ACHN (cell line): ENCODE measurements around the gene CLEC4F.
"Not testable (repeated sequence)": the region's sequence is repeated elsewhere in the genome, so short reads cannot be mapped to it uniquely, and the experiment has no call there.

Experiments used
- DNase-seq: peaks from one replicate; pipeline ENCODE4 v3.0.0-alpha.2; 2015
- in situ Hi-C: cut with HindIII; loops from 2 replicates; pipeline ENCODE4 v1.10.0; 2017; ENCODE audit warnings: low sequenced_read_pairs, low pct_ligation_motif_present, low pct_unique_long_range_greater_than_20kb

Gene CLEC4F

GRCh38 chr2:70828914-70829824 is 8.8 kb upstream of the CLEC4F start:
- DNase-seq = no peak

GRCh38 chr2:70828115-70828514 is 7.7 kb upstream of the CLEC4F start:
- no peak for DNase-seq
- in situ Hi-C loops = no loop called here

More at GRCh38 chr2:70828914-70829824, 8.8 kb upstream of the CLEC4F start:
- in situ Hi-C loops = no loop called here

GRCh38 chr2:70827388-70827787 is 7.0 kb upstream of the CLEC4F start:
- no peak for DNase-seq
- in situ Hi-C loops = no loop called here

DNA sequence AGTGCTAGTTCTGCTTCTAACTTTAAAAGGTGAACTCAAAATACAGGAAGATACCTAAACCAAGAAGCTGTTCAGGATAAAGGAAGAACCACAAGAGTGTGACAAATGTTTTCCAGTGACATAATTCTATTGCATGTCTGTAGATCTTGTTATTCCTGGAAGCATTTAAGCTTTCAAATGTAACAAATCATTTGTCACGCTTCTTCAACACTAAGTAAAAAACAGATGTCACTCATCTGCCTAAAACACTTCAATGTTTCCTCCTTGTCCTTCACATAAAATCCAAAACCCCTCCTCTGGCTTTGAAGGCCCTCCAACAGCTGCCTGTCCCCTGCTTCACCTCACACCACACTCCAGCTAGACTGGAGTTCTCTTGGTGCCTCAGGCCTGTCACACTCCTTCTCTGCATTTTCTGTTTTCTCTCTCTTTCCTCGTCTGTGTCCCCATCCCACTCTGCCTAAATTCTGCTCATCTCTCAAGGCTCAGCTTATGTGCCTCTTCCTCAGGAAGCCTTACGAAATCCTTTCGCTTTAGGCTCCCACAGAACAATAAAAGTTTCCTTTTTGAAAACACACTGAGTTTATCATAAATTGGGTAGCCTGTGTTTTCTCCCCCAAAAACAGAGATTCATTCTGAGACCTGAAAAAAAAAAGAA is 6.4 kb upstream of the CLEC4F start:
- DNase-seq = no peak

DNA sequence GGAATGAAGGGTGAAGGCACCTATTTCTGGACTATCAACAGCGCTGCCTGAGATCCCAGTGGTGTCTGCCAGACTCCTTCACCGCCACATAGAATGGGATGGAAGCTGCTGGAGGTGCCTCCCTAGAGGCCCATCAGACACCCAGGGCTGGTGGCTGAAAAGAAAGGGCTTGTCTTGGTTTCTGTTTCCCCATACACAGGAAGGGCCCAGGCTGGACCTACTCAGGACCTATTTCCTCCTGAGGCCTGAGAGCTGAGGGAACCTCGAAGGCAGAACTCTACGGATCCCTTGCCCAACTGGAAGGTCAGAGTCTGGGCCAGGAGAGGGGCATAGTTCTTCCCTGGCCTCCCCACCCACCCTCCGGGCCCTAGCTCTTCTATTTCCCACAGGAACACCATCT is 2.9 kb upstream of the CLEC4F start:
- in situ Hi-C loops = no loop called here
- DNase-seq = no peak

More for the DNA sequence above, 6.4 kb upstream of the CLEC4F start:
- in situ Hi-C loops = no loop called here

DNA sequence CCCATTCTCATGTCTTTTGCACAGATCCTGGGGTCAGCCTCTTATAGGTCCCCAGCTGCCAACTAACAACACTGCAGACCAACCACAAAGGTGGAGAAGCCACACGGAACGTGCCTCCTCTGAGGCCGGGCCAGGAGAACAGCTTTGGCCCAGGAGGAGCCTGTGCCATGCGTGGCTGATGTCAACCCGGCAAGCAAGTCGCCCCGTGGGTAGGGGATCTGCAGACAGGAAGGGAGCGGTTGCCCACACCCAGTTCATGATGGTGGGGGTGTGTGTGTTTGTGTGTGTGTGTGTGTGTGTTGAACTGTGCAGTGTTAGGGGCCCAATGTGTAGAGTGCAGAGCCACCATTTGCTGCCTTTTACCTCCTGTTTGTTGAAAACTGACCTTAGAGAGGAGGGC is 2.4 kb upstream of the CLEC4F start:
- no peak for DNase-seq
- in situ Hi-C loops = no loop called here

- DNase-seq = no peak
- in situ Hi-C loops = no loop called here
Observed at GRCh38 chr2:70817284-70817954, 3.0 kb downstream of the CLEC4F start.

DNA sequence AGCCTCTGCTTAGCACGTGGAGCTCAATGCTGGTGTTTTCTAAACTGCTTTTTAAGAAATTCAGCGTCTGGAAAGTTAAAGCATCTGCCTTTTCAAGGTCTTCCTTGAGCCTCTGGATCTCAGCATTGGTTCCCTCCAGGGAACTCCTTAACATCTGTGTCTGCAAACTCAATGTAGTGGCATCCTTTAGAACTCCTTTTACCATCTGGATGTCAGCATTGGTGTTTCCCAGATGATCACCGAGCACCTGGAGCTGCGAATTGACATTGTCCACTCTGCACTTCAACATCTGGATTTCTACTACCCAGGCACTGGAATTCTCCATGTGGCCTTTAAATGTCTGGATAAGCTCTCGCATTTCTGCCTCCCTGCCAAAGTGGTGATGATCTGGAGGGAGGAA is 3.7 kb downstream of the CLEC4F start:
- DNase-seq = no peak
- in situ Hi-C loops = no loop called here

DNA sequence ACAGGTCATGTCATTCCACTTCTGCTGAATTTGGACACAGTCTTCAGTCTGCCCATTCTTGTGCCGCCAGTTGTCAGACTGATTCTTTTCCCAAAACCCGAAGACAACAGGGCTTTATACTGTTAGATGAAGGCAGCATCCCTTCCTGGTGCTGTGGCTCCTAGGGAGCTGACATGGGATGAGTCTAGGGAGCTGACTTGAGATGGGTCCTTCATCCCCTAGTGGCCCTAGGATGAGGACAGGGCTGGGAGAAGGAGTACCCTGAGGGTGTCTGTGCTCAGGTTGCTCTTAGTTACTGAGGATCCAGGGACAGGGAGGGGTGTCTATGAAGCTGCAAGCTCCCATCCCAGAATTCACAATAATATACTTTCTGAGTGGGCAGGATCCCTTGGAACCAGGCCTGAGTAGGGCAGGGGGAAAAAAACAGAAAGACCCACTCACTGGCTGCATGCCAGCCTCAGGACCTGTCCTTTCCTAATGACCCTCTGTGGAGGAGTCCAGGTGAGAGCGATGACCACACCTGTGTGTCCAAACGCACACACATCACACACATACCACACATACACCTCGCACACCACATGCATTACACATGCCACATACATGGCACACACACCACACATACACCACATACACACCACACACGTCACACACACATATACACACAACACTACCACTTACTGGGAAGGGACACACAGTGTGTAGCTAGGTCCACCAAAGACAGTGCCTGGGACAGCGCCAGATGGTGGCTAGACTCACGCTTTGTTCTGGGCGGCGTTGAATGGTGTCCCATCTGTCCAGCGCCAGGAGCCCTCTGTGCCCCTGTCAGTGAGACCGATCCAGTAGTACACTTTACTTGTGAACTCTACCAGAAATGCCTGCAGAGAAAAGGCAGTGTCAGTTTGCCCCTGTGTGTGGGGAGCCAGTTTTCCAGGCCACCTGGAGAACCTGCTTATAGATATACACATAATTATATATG is 11.1 kb downstream of the CLEC4F start:
- in situ Hi-C loops = no loop called here
- DNase-seq = no peak

- no peak for DNase-seq
- in situ Hi-C loops = no loop called here
Observed at GRCh38 chr2:70807828-70808118, 12.6 kb downstream of the CLEC4F start.

DNA sequence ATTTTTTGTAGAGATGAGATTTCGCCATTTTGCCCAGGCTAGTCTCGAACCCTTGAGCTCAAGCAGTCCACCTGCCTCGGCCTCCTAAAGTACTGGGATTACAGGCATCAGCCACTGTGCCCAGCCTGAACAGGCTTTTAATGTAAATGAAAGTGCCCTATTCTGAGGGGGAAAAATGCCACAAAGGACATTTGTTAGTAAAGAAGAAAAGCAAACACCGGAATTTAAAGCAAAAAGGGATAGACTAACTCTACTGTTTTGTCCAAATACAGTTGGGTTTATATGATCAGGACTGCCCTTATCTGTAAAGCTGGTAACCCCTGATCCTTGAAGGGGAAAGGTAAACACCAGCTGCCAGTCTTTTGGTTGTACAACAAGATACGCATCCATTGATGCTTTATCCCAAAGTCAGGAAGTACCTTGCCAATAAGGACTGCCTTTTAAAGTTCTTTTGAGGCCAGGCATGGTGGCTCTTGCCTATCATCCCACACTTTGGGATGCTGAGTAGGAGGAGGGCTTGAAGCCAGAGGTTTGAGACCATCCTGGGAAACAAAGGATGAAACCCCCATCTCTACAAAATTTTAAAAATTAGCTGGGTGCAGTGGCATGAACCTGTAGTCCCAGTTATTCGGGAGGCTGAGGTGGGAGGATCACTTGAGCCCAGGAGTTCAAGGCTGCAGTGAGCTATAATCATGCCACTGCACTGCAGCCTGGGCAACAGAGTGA is 13.1 kb downstream of the CLEC4F start:
- no peak for DNase-seq
- in situ Hi-C loops = no loop called here

DNA sequence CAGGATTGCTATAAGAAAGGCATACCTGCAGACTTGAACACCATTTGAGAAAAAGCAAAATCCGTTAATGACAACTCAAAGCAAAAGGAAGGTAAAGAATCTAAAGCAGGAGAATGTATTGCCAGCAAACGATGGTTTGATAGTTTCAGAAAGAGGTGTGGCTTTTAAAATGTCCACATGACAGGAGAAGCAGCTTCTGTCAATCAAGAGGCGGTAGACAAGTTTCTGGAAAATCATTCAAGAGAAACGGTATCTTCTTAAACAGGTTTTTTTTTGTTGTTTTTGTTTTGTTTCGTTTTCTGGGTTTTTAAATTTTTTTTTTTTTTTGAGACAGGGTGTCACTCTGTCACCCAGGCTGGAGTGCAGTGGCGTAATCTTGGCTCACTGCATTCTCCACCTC is 13.8 kb downstream of the CLEC4F start:
- in situ Hi-C loops = no loop called here
- DNase-seq = no peak

DNA sequence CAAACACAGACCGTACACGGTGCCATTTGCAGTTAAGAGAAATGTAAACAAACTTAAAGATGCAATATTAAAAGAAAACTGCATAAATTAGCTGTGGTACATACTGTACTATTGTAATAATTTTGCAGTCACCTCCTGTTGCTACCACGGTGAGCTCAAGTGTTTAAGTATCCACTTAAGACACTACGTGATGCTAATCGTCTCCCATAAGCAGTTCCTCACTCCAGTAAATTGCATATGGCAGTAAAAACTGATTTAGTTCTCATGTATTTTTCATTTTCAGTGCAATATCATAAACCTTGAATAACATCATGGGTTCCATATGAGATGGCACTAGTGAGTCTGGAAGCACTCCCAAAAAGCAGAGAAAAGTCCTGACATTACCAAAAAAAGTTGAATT is 14.4 kb downstream of the CLEC4F start:
- in situ Hi-C loops = no loop called here

GRCh38 chr2:70801607-70802263 is 18.7 kb downstream of the CLEC4F start:
- in situ Hi-C loops = no loop called here
- DNase-seq = no peak

More for the DNA sequence above, 14.4 kb downstream of the CLEC4F start:
- DNase-seq = no peak

- in situ Hi-C loops = loop anchor here (25.0 kb wide), 1 partner anchor 112 kb away; no protein-coding TSS in a partner anchor
- no peak for DNase-seq
Observed at GRCh38 chr2:70799706-70800105, 20.7 kb downstream of the CLEC4F start.

DNA sequence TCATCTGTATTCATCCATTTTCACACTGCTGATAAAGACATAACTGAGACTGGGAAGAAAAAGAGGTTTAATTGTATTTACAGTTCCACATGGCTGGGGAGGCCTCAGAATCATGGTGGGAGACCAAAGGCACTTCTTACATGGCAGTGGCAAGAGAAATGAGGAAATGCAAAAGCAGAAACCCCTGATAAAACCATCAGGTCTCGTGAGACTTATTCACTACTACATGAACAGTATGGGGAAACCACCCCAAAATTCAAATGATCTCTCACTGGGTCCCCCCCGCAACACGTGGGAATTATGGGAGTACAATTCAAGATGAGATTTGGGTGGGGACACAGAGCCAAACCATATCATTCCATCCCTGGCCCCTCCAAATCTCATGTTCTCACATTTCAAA is 22.4 kb downstream of the CLEC4F start:
- DNase-seq = not testable (repeated sequence)
- in situ Hi-C loops = loop anchor here (25.0 kb wide), 1 partner anchor 111 kb away; no protein-coding TSS in a partner anchor

DNA sequence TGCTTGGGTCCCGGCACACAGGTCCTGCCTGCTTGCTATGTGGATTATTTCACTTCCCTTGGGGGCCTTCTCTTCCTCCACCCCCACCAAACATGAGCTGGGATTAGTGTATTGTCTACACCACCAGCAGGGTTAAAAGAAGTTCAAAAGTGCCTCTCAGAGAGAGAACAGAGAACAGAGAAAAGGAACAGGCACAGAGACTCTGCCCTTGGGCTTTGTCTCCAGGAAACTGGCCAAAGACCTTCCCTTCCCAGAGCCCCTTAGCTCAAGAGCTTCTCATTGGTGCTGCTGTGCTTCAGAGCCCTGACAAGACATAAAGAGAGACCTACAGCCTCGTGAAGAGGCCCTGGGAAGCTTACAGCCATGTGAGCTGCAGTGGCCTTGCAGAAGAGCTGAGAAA is 22.9 kb downstream of the CLEC4F start:
- in situ Hi-C loops = loop anchor here (25.0 kb wide), 1 partner anchor 110 kb away; no protein-coding TSS in a partner anchor
- no peak for DNase-seq
